Esophagus squamous epithelium (tissue), 4 donors: ENCODE results near the gene GNA12.

ENCODE experiments used
- CTCF ChIP-seq, 6 experiments: fragments of 450-650 bp in 4 of 6; fragments of 200-600 bp in 2 of 6; sonication (generic) in 2 of 6; IDR thresholded peaks; one replicate each; pipeline ENCODE4 v1.5.1; 2016 to 2019; ENCODE audit warnings: antibody characterized with exemption in 6 of 6, mild to moderate bottlenecking in 4 of 6, moderate library complexity in 4 of 6
- POLR2A ChIP-seq, 4 donors: fragments of 450-650 bp; IDR thresholded peaks; one replicate each; pipeline ENCODE4 v1.6.1; 2017; ENCODE audit warnings: antibody characterized with exemption in 4 of 4, mild to moderate bottlenecking in 4 of 4, moderate library complexity in 3 of 4

GRCh38 chr7:2779051-2779450 is 65.1 kb downstream of the GNA12 start:
- TF ChIP-seq POLR2A (IDR thresholded peaks at IDR 0.05) (no peak), CTCF (IDR thresholded peaks at IDR 0.05) (no peak)
